K562 (cell line): ENCODE data around the gene PRELID3B. TPM values are rescaled to one million over a fixed set of nuclear protein-coding genes. Genes with fewer than 3 reads are reported as not detected.

ENCODE experiments used
- ATAC-seq: fragments of 200-7000 bp; cut with Tn5 transposase; 3 replicates; pipeline ENCODE4 v1.9.1; 2020; ENCODE audit warnings: moderate library complexity
- BruUV-seq: library from RNA; stranded (reverse); fragments of 400-500 nt; replicated peaks from 2 replicates; lab custom pipeline; 2021; lab: Mats Ljungman, UMichigan
- CTCF ChIA-PET: fragments of 300-600 bp; formaldehyde crosslinking; extraction: SDS; loops from one replicate; lab custom pipeline; 2021; ENCODE audit warnings: low intra/inter-chr PET ratio; lab: Yijun Ruan, JAX
- POLR2A ChIA-PET: fragments of 300-600, 350-650 bp; sonication (Branson Sonifier 250); formaldehyde crosslinking; extraction: SDS; loops from one replicate; lab custom pipeline; 2021; ENCODE audit warnings: antibody characterized with exemption, inconsistent platforms; lab: Yijun Ruan, JAX
- DNase-seq, 4 experiments: peaks; one replicate each; pipeline versions ENCODE4 v3.0.0 to v3.0.0-alpha.2; 2011 to 2018; ENCODE audit warnings: low spot score in 3 of 4, mixed read lengths in 3 of 4; ENCODE audit errors: extremely low read depth in 1 of 4
- FAIRE-seq: peaks from 2 replicates; lab custom pipeline; 2011; peaks lifted over from hg19 to GRCh38; lab: Jason Lieb, UNC
- H2AFZ ChIP-seq: 2 replicates; pipeline ENCODE4 v1.6.0; 2011; ENCODE audit warnings: low read depth, low read length, control low read depth, inconsistent platforms
- H3K27ac ChIP-seq: fragments of 200-600 bp; 3 replicates; pipeline ENCODE4 v1.8.0; 2011; ENCODE audit warnings: low read depth, mild to moderate bottlenecking, control low read depth, inconsistent platforms, low read length, moderate library complexity, mixed read lengths; ENCODE audit errors: extremely low read depth
- H3K27me3 ChIP-seq, 2 experiments: fragments of 300-600 bp in 1 of 2; 2 replicates in 1 of 2; 3 replicates in 1 of 2; pipeline versions ENCODE4 v1.6.0 to v1.8.0; 2011; ENCODE audit warnings: inconsistent platforms in 2 of 2, low read length in 2 of 2, mild to moderate bottlenecking in 1 of 2, mixed read lengths in 1 of 2, moderate library complexity in 1 of 2; ENCODE audit not compliant: control insufficient read depth in 2 of 2, insufficient read depth in 2 of 2
- H3K36me3 ChIP-seq: fragments of 300-600 bp; 3 replicates; pipeline ENCODE4 v1.8.0; 2011; ENCODE audit warnings: mild to moderate bottlenecking, low read length, inconsistent platforms; ENCODE audit not compliant: control insufficient read depth, insufficient read depth
- H3K4me1 ChIP-seq, 2 experiments: fragments of 200-600 bp in 1 of 2; replicated peaks in 1 of 2; 2 replicates in 1 of 2; 3 replicates in 1 of 2; pipeline versions ENCODE4 v1.5.1 to v1.8.0; 2011; ENCODE audit warnings: inconsistent platforms in 2 of 2, low read length in 2 of 2, mild to moderate bottlenecking in 1 of 2, mixed read lengths in 1 of 2, moderate library complexity in 1 of 2; ENCODE audit not compliant: control insufficient read depth in 2 of 2, insufficient read depth in 2 of 2
- H3K4me2 ChIP-seq: 2 replicates; pipeline ENCODE4 v1.6.1; 2011; ENCODE audit warnings: low read length, control low read depth, inconsistent platforms, mixed read lengths; ENCODE audit not compliant: insufficient read depth
- H3K4me3 ChIP-seq: fragments of 200-600 bp; sonication (generic), shearing (Covaris generic); 2 replicates; pipeline ENCODE4 v1.5.1; 2016; ENCODE audit warnings: control low read depth, inconsistent platforms
- H3K79me2 ChIP-seq: fragments of 200-600 bp; 3 replicates; pipeline ENCODE4 v1.8.0; 2011; ENCODE audit warnings: low read length, inconsistent platforms; ENCODE audit not compliant: control insufficient read depth, insufficient read depth
- H3K9ac ChIP-seq, 2 experiments: 2 replicates each; pipeline versions ENCODE4 v1.6.0 to v1.6.1; 2011; ENCODE audit warnings: low read depth in 2 of 2, low read length in 2 of 2, control low read depth in 1 of 2, inconsistent platforms in 1 of 2, mild to moderate bottlenecking in 1 of 2, mixed read lengths in 1 of 2; ENCODE audit not compliant: insufficient read depth in 1 of 2
- H3K9me1 ChIP-seq: one replicate; pipeline ENCODE4 v1.6.0; 2011; ENCODE audit warnings: inconsistent platforms, mild to moderate bottlenecking, low read length, moderate library complexity; ENCODE audit not compliant: control insufficient read depth, insufficient read depth
- H3K9me3 ChIP-seq: replicated peaks from 2 replicates; pipeline ENCODE4 v1.5.1; 2011; ENCODE audit warnings: low read depth, low read length, inconsistent platforms; ENCODE audit not compliant: control insufficient read depth, insufficient read depth
- H4K20me1 ChIP-seq: replicated peaks from 2 replicates; pipeline ENCODE4 v1.6.1; 2011; ENCODE audit warnings: low read length, inconsistent platforms, mixed read lengths; ENCODE audit not compliant: control insufficient read depth, insufficient read depth
- NEUROD1 ChIP-seq: fragments of 150-350 bp; IDR thresholded peaks from 2 replicates; pipeline ENCODE4 v1.6.1; 2014; ENCODE audit warnings: borderline replicate concordance, low read length, low read depth; ENCODE audit not compliant: partially characterized antibody
- POLR2AphosphoS5 ChIP-seq: IDR thresholded peaks from 2 replicates; pipeline ENCODE4 v1.6.1; 2011; ENCODE audit warnings: mild to moderate bottlenecking, low read depth, low read length, moderate library complexity; ENCODE audit not compliant: control insufficient read depth, insufficient read depth
- TAF9B ChIP-seq: fragments of 450-650 bp; IDR thresholded peaks from 2 replicates; pipeline ENCODE4 v1.6.1; 2018; ENCODE audit warnings: mild to moderate bottlenecking; ENCODE audit not compliant: partially characterized antibody
- WGBS: fragments of 100-300 bp; shearing (Covaris generic); methylation state at CpG from one replicate; pipeline ENCODE4 v1.1.6; 2016; ENCODE audit warnings: low coverage, mixed read lengths; ENCODE audit not compliant: insufficient coverage; ENCODE audit errors: missing lambda C conversion rate; 5-methylcytosine and 5-hydroxymethylcytosine counted together
- in situ Hi-C: fragments of 300-500 bp; cut with MboI; formaldehyde crosslinking; loops from 4 replicates; pipeline ENCODE4 v1.15.0; 2018; ENCODE audit warnings: inconsistent platforms, mixed read lengths
- intact Hi-C: fragments of 100-400 bp; cut with micrococcal nuclease; formaldehyde crosslinking; loops from 2 replicates; pipeline ENCODE4 v1.14.2; 2022
- polyA plus RNA-seq, 8 experiments: library from polyadenylated mRNA; depleted of rRNA in 4 of 8; stranded (reverse) in 5 of 8; unstranded in 3 of 8; fragments of >200 nt; fragmentation: Nextera tagmentation in 2 of 8; fragmentation: Illumina TruSeq in 1 of 8; extraction: Ambion mirVana in 2 of 8; extraction: Trizol in 1 of 8; gene quantifications; 2 replicates each; pipeline versions ENCODE4 v1.2.1 to v1.2.3, GENCODE V29; 2011 to 2014; ENCODE audit warnings: inconsistent platforms in 1 of 8, missing spikeins in 1 of 8
- total RNA-seq, 7 experiments: library from RNA; depleted of rRNA in 6 of 7; stranded (reverse); fragments of >200 nt in 6 of 7; fragmentation: Illumina TruSeq in 2 of 7; extraction: Trizol in 2 of 7; gene quantifications; 2 replicates each; pipeline versions ENCODE4 v1.2.1 to v1.2.3, GENCODE V29; 2011 to 2021; ENCODE audit warnings: low replicate concordance in 1 of 7
- TF ChIP-seq, protein P1 (sequence below): IDR thresholded peaks from 3 replicates; pipeline ENCODE4 v1.6.1; 2011; ENCODE audit warnings: borderline replicate concordance, mild to moderate bottlenecking, moderate library complexity; ENCODE audit not compliant: insufficient read length; ENCODE audit errors: extremely low read depth
- TF ChIP-seq, protein P2 (sequence below): sonication (generic); formaldehyde crosslinking; IDR thresholded peaks from 2 replicates; pipeline ENCODE4 v1.8.1; 2022; ENCODE audit warnings: missing genetic modification reagents
- TF ChIP-seq, protein P3 (sequence below): fragments of 200-800 bp; sonication (Bioruptor generic); IDR thresholded peaks from 2 replicates; pipeline ENCODE4 v1.6.1; 2016; ENCODE audit warnings: missing genetic modification characterization, missing compliant biosample characterization

Gene PRELID3B
- total and polyA plus RNA-seq, 9 of the 15 experiments (the other 6 are each of a cell fraction or from before 2014, with no cell fraction given): 77.0 to 186 (median 101) TPM

GRCh38 chr20:58988565-58988882, 54.1 kb downstream of the PRELID3B start:
- 0 out of 2 replicates have a peak, but pooled peaks have one; percentile 9 for TF ChIP-seq POLR2AphosphoS5
- TF ChIP-seq, protein P1, sequence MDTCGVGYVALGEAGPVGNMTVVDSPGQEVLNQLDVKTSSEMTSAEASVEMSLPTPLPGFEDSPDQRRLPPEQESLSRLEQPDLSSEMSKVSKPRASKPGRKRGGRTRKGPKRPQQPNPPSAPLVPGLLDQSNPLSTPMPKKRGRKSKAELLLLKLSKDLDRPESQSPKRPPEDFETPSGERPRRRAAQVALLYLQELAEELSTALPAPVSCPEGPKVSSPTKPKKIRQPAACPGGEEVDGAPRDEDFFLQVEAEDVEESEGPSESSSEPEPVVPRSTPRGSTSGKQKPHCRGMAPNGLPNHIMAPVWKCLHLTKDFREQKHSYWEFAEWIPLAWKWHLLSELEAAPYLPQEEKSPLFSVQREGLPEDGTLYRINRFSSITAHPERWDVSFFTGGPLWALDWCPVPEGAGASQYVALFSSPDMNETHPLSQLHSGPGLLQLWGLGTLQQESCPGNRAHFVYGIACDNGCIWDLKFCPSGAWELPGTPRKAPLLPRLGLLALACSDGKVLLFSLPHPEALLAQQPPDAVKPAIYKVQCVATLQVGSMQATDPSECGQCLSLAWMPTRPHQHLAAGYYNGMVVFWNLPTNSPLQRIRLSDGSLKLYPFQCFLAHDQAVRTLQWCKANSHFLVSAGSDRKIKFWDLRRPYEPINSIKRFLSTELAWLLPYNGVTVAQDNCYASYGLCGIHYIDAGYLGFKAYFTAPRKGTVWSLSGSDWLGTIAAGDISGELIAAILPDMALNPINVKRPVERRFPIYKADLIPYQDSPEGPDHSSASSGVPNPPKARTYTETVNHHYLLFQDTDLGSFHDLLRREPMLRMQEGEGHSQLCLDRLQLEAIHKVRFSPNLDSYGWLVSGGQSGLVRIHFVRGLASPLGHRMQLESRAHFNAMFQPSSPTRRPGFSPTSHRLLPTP: no peak
- TF ChIP-seq TAF9B: no peak
- TF ChIP-seq, protein P2, sequence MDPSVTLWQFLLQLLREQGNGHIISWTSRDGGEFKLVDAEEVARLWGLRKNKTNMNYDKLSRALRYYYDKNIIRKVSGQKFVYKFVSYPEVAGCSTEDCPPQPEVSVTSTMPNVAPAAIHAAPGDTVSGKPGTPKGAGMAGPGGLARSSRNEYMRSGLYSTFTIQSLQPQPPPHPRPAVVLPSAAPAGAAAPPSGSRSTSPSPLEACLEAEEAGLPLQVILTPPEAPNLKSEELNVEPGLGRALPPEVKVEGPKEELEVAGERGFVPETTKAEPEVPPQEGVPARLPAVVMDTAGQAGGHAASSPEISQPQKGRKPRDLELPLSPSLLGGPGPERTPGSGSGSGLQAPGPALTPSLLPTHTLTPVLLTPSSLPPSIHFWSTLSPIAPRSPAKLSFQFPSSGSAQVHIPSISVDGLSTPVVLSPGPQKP (CRISPR knock-in tag): no peak
- TF ChIP-seq, protein P3, sequence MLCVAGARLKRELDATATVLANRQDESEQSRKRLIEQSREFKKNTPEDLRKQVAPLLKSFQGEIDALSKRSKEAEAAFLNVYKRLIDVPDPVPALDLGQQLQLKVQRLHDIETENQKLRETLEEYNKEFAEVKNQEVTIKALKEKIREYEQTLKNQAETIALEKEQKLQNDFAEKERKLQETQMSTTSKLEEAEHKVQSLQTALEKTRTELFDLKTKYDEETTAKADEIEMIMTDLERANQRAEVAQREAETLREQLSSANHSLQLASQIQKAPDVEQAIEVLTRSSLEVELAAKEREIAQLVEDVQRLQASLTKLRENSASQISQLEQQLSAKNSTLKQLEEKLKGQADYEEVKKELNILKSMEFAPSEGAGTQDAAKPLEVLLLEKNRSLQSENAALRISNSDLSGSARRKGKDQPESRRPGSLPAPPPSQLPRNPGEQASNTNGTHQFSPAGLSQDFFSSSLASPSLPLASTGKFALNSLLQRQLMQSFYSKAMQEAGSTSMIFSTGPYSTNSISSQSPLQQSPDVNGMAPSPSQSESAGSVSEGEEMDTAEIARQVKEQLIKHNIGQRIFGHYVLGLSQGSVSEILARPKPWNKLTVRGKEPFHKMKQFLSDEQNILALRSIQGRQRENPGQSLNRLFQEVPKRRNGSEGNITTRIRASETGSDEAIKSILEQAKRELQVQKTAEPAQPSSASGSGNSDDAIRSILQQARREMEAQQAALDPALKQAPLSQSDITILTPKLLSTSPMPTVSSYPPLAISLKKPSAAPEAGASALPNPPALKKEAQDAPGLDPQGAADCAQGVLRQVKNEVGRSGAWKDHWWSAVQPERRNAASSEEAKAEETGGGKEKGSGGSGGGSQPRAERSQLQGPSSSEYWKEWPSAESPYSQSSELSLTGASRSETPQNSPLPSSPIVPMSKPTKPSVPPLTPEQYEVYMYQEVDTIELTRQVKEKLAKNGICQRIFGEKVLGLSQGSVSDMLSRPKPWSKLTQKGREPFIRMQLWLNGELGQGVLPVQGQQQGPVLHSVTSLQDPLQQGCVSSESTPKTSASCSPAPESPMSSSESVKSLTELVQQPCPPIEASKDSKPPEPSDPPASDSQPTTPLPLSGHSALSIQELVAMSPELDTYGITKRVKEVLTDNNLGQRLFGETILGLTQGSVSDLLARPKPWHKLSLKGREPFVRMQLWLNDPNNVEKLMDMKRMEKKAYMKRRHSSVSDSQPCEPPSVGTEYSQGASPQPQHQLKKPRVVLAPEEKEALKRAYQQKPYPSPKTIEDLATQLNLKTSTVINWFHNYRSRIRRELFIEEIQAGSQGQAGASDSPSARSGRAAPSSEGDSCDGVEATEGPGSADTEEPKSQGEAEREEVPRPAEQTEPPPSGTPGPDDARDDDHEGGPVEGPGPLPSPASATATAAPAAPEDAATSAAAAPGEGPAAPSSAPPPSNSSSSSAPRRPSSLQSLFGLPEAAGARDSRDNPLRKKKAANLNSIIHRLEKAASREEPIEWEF (CRISPR knock-in tag): no peak
- no peak for TF ChIP-seq NEUROD1
- no peak overlapping the region for H3K27ac ChIP-seq
- ChIA-PET POLR2A (interaction anchor here (0.6 to 0.8 kb wide), 3 partner anchors 9 to 942 kb away, joined by 3 read pairs; no protein-coding TSS in a partner anchor), CTCF (no interaction called here)
- H3K9me3 ChIP-seq: no peaks in the 10 kb centered on the region
- peaks cover 7% of the 10 kb centered on the region in 2 experiments; a peak in 3 of 5 replicates for H3K4me1 ChIP-seq
- peaks cover 98% of the 10 kb centered on the region for H3K36me3 ChIP-seq
- no peak for DNase-seq
- H3K4me2 ChIP-seq: no peak overlapping the region
- no peak for FAIRE-seq
- H3K9me1 ChIP-seq: no peaks in the 10 kb centered on the region
- H3K9ac ChIP-seq: no peak overlapping the region
- H3K79me2 ChIP-seq: peaks cover 41% of the 10 kb centered on the region
- no peak for ATAC-seq
- H3K27me3 ChIP-seq: no peaks in the 10 kb centered on the region
- H2AFZ ChIP-seq: no peak overlapping the region
- peaks cover under 1% of the 10 kb centered on the region; the same call in 1 of the 2 replicates for H4K20me1 ChIP-seq
- in situ Hi-C loops: no loop called here
- WGBS: 83% methylated on average over 6 of the region's 6 CpGs
- intact Hi-C loops: no loop called here
- no peak overlapping the region for H3K4me3 ChIP-seq
- no TSS peak for BruUV-seq
